ENCODE results near the gene SYT17.

DNA sequence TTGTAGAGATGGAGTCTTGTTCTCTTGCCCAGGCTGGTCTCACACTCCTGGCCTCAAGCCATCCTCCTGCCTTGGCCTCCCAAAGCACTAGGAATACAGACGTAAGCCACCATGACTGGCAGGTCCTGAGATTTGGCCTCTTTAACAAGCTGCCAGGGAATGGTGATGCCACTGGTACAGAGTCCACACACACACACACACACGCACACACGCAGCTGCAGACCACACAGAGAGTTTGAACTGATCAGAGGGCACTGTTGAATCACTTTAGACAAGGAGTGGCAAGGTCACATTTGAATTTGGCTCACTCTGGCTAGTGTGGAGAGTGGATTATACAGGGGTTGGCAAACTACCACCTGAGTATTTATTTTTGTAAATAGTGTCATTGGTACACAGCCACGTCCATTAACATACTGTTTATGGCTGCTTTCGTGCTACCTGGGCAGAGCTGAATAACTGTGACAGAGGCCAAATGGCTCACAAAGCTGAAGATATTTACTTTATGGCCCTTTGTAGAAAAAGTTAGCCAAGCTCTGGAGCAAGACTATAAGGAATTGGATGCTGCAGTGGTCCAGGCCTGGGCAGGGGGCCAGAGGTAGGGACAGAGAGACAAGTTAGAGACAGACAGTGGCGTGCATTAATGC, 44.4 kb upstream of the SYT17 start:
- TF ChIP-seq, protein P1, sequence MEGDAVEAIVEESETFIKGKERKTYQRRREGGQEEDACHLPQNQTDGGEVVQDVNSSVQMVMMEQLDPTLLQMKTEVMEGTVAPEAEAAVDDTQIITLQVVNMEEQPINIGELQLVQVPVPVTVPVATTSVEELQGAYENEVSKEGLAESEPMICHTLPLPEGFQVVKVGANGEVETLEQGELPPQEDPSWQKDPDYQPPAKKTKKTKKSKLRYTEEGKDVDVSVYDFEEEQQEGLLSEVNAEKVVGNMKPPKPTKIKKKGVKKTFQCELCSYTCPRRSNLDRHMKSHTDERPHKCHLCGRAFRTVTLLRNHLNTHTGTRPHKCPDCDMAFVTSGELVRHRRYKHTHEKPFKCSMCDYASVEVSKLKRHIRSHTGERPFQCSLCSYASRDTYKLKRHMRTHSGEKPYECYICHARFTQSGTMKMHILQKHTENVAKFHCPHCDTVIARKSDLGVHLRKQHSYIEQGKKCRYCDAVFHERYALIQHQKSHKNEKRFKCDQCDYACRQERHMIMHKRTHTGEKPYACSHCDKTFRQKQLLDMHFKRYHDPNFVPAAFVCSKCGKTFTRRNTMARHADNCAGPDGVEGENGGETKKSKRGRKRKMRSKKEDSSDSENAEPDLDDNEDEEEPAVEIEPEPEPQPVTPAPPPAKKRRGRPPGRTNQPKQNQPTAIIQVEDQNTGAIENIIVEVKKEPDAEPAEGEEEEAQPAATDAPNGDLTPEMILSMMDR (IDR thresholded peaks at IDR 0.05): no peak
- TF ChIP-seq POLR2A (IDR thresholded peaks at IDR 0.05): no peak

Data from testis (tissue), 2 donors.